RWPE1 (cell line): Measurements from ENCODE around the gene KLHL25.
A peak's percentile ranks its signal among the peaks of the same experiment; 100 is the strongest.

Source experiments
- CTCF ChIA-PET: fragments of 350-600 bp; sonication (Branson Sonifier 250); formaldehyde crosslinking; extraction: SDS; loops from one replicate; lab custom pipeline; 2021; lab: Yijun Ruan, JAX
- POLR2A ChIA-PET: fragments of 400-600 bp; formaldehyde crosslinking; extraction: SDS; loops from one replicate; lab custom pipeline; 2020; ENCODE audit warnings: antibody characterized with exemption; ENCODE audit not compliant: low non-redundant PET; lab: Yijun Ruan, JAX
- DNase-seq: peaks from one replicate; pipeline ENCODE4 v3.0.0; 2012; ENCODE audit warnings: low spot score
- H3K27ac ChIP-seq: fragments of 450-650 bp; 2 replicates; pipeline ENCODE4 v1.5.1; 2017
- TF ChIP-seq, protein P1 (sequence below): fragments of 450-650 bp; conservative IDR thresholded peaks from 2 replicates; pipeline ENCODE4 v1.5.1; 2017; ENCODE audit warnings: low read depth, mild to moderate bottlenecking

KLHL25 gene

DNA sequence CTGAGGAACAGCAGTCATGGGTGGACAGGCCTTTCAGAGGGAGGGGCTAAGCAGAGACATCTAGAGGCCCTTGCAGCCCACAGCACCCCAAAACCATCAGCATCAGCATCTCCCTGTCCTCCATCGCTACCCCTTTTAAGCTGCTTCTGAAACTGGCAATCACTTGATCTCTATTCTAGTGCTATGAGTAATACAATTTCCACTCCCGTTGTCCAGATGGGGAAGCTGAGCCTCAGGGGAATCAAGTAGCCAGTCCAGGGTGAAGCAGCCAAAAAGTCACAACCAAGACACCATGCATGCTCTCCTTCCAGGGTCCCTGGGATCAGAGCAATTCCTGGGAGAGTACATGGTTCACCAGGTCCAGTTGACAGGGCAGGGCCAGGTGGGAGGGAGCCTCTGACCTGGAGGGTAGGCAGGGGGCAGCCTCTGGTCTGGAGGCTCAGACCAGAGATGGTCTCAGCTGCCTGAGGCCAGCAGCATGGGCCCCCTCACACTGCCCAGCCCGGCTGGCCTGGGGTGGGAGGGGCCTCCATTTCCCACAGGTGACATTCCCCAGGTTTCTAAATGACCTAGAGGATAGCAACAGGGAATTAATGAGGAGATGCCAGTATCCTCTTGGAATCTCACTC is 30.0 kb downstream of the KLHL25 start:
- peak overlapping the region; percentile 70 for H3K27ac ChIP-seq
- DNase-seq = no peak
- ChIA-PET CTCF (no interaction called here), POLR2A (no interaction called here)
- TF ChIP-seq, protein P1, sequence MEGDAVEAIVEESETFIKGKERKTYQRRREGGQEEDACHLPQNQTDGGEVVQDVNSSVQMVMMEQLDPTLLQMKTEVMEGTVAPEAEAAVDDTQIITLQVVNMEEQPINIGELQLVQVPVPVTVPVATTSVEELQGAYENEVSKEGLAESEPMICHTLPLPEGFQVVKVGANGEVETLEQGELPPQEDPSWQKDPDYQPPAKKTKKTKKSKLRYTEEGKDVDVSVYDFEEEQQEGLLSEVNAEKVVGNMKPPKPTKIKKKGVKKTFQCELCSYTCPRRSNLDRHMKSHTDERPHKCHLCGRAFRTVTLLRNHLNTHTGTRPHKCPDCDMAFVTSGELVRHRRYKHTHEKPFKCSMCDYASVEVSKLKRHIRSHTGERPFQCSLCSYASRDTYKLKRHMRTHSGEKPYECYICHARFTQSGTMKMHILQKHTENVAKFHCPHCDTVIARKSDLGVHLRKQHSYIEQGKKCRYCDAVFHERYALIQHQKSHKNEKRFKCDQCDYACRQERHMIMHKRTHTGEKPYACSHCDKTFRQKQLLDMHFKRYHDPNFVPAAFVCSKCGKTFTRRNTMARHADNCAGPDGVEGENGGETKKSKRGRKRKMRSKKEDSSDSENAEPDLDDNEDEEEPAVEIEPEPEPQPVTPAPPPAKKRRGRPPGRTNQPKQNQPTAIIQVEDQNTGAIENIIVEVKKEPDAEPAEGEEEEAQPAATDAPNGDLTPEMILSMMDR = no peak

DNA sequence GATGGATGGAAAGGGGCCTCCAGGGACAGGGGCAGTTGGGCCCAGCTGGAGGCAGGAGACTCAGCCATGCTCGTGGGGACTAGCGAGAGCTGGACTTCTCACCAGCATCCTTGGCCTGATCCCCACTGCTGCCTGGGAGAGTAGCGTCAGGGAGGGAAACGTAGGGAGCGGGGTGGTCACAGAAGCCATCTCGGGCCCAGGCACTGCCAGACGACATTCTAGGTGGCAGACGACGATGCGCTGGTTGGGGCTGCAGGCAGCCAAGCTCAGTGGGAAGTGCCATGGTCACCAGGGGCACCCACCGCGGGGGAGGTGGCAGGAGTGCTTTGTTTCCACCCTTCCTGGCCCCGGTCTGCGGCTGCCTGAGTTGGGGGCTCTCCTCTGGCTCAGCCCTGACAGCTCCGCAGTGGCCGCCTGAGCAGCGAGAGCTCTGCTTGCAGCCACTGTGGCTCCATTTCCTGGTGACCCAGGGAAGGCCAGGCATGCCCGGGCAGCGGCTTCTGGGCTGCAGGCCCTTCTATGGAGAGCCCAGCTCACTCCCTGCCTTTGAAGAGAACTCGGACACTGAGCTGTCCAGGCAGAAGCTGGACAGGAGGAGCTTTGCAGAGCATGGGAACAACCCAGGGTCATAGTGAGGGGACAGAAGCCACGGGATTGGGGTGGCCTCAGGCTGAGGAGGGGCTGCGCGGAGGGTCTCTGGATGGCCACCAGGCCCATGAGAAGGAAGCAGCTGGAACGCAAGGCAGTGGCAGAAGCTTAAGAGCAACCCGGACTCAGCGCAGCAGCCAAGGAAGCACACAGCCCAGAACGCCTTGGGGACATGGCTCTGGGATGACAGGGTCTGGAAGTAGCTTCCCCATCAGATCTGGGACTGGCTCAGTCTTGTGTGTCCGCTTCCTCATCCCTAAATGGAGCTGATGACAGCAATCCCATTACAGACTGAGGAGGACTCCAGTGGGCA is 30.8 kb downstream of the KLHL25 start:
- no peak for DNase-seq
- CTCF ChIA-PET = interaction anchor here (0.6 to 0.7 kb wide), 4 partner anchors 14 to 37 kb away, joined by 3 to 4 read pairs (median 3); no protein-coding TSS in a partner anchor
- POLR2A ChIA-PET = no interaction called here
- peak overlapping the region; percentile 70 for H3K27ac ChIP-seq
- TF ChIP-seq, protein P1 = no peak

GRCh38 chr15:85763157-85763556 is 31.6 kb downstream of the KLHL25 start:
- CTCF ChIA-PET = interaction anchor here (0.6 to 0.7 kb wide), 2 partner anchors 14 to 37 kb away, joined by 3 read pairs; no protein-coding TSS in a partner anchor
- DNase-seq = no peak
- TF ChIP-seq, protein P1 = no peak
- POLR2A ChIA-PET = no interaction called here
- peak overlapping the region; percentile 70 for H3K27ac ChIP-seq

GRCh38 chr15:85762756-85763127 is 32.0 kb downstream of the KLHL25 start:
- DNase-seq = no peak
- TF ChIP-seq, protein P1 = no peak
- POLR2A ChIA-PET = no interaction called here
- peak overlapping the region; percentile 70 for H3K27ac ChIP-seq
- CTCF ChIA-PET = no interaction called here

- no peak for DNase-seq
- peak overlapping the region; percentile 70 for H3K27ac ChIP-seq
- ChIA-PET CTCF (no interaction called here), POLR2A (no interaction called here)
- TF ChIP-seq, protein P1 = no peak
Measured at GRCh38 chr15:85762039-85762755, 32.5 kb downstream of the KLHL25 start.

DNA sequence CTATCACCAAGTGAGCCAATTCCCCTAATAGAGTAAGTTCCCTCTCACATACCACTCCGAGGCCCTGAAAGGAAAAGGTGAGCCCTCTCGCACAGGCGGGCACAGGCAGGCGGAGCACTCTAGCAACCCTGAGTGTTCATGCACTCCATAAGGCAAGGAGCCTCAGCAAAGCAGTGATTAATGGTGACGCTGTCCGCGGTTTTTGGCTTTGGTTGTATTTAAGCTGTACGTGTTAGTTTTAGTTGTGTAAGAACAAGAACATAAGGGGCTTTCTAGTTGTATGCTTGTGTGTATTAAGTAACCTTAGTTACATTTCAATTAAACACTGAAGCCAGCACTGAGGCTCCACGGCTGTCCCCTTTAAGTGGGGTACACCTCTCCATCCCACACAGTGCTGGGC is 33.1 kb downstream of the KLHL25 start:
- TF ChIP-seq, protein P1 = no peak

More for the DNA sequence above, 33.1 kb downstream of the KLHL25 start:
- ChIA-PET POLR2A (no interaction called here), CTCF (interaction anchor here (1.2 kb wide), 1 partner anchor 13 kb away, joined by 3 read pairs; no protein-coding TSS in a partner anchor)
- H3K27ac ChIP-seq = peak overlapping the region; percentile 70
- DNase-seq = peak; percentile 31
